SK-N-SH treated with all-trans-retinoic acid at 6 μM for 48 hours (cell line): ENCODE measurements around the gene ASS1.

ENCODE experiments used
- ATAC-seq: fragments of 200-7000 bp; cut with Tn5 transposase; 3 replicates; pipeline ENCODE4 v1.9.1; 2020; ENCODE audit warnings: mild to moderate bottlenecking, moderate library complexity
- ARNTL ChIP-seq: fragments of 450-650 bp; formaldehyde crosslinking; IDR thresholded peaks from 2 replicates; pipeline ENCODE4 v1.5.0; 2020; ENCODE audit warnings: low read depth, mild to moderate bottlenecking, moderate library complexity, borderline replicate concordance
- BACH2 ChIP-seq: fragments of 250-450 bp; sonication (Bioruptor Pico); IDR thresholded peaks from 2 replicates; pipeline ENCODE4 v1.9.0; 2021; ENCODE audit warnings: mild to moderate bottlenecking, borderline replicate concordance
- CSDC2 ChIP-seq: fragments of 250-450 bp; sonication (Bioruptor Pico); IDR thresholded peaks from 2 replicates; pipeline ENCODE4 v1.5.0; 2020; ENCODE audit warnings: mild to moderate bottlenecking, moderate library complexity
- ESRRG ChIP-seq: fragments of 250-450 bp; sonication (Bioruptor Pico); IDR thresholded peaks from 2 replicates; pipeline ENCODE4 v1.6.1; 2021; ENCODE audit warnings: mild to moderate bottlenecking
- ISL1 ChIP-seq: fragments of 250-450 bp; sonication (Bioruptor Pico); IDR thresholded peaks from 2 replicates; pipeline ENCODE4 v2.1.2; 2022; ENCODE audit warnings: mild to moderate bottlenecking, moderate library complexity
- OSR1 ChIP-seq: fragments of 250-450 bp; sonication (Bioruptor Pico); IDR thresholded peaks from 2 replicates; pipeline ENCODE4 v1.8.0; 2022; ENCODE audit warnings: moderate library complexity, mild to moderate bottlenecking, inconsistent platforms
- SNAI2 ChIP-seq: fragments of 250-450 bp; sonication (Bioruptor Pico); IDR thresholded peaks from 2 replicates; pipeline ENCODE4 v1.5.0; 2020; ENCODE audit warnings: mild to moderate bottlenecking, moderate library complexity
- TCF4 ChIP-seq: fragments of 250-450 bp; sonication (Bioruptor Pico); IDR thresholded peaks from 2 replicates; pipeline ENCODE4 v1.8.0; 2021; ENCODE audit warnings: mild to moderate bottlenecking, moderate library complexity, borderline replicate concordance
- ZC3H10 ChIP-seq: fragments of 250-450 bp; sonication (Bioruptor Pico); IDR thresholded peaks from 2 replicates; pipeline ENCODE4 v1.5.1; 2021; ENCODE audit warnings: mild to moderate bottlenecking, moderate library complexity
- ZFP3 ChIP-seq: fragments of 250-450 bp; sonication (Bioruptor Pico); IDR thresholded peaks from 2 replicates; pipeline ENCODE4 v1.5.0; 2020; ENCODE audit warnings: mild to moderate bottlenecking, moderate library complexity
- ZFP30 ChIP-seq: fragments of 450-650 bp; formaldehyde crosslinking; IDR thresholded peaks from 2 replicates; pipeline ENCODE4 v1.5.0; 2022; ENCODE audit warnings: mild to moderate bottlenecking, moderate library complexity
- ZNF565 ChIP-seq: fragments of 450-650 bp; formaldehyde crosslinking; conservative IDR thresholded peaks from 2 replicates; pipeline ENCODE4 v1.5.0; 2020; ENCODE audit warnings: low read depth, mild to moderate bottlenecking, moderate library complexity
- ZNF70 ChIP-seq: fragments of 450-650 bp; formaldehyde crosslinking; IDR thresholded peaks from 2 replicates; pipeline ENCODE4 v1.5.0; 2020; ENCODE audit warnings: mild to moderate bottlenecking, moderate library complexity
- ZNF8 ChIP-seq: fragments of 450-650 bp; formaldehyde crosslinking; IDR thresholded peaks from 2 replicates; pipeline ENCODE4 v1.5.0; 2020; ENCODE audit warnings: mild to moderate bottlenecking, moderate library complexity
- TF ChIP-seq, protein P1 (sequence below): fragments of 250-450 bp; sonication (Bioruptor Pico); IDR thresholded peaks from 2 replicates; pipeline ENCODE4 v1.5.0; 2020; ENCODE audit warnings: mild to moderate bottlenecking, moderate library complexity
- TF ChIP-seq, protein P2 (sequence below): fragments of 250-450 bp; sonication (Bioruptor Pico); IDR thresholded peaks from 2 replicates; pipeline ENCODE4 v1.8.0; 2020; ENCODE audit warnings: mild to moderate bottlenecking, moderate library complexity, borderline replicate concordance
- TF ChIP-seq, protein P3 (sequence below): fragments of 250-450 bp; sonication (Bioruptor Pico); IDR thresholded peaks from 2 replicates; pipeline ENCODE4 v1.5.1; 2021; ENCODE audit warnings: mild to moderate bottlenecking, moderate library complexity
- TF ChIP-seq, protein P4 (sequence below): fragments of 250-450 bp; sonication (Bioruptor Pico); IDR thresholded peaks from 2 replicates; pipeline ENCODE4 v1.5.1; 2020; ENCODE audit warnings: low read depth, mild to moderate bottlenecking, moderate library complexity
- TF ChIP-seq, protein P5 (sequence below): fragments of 250-450 bp; sonication (Bioruptor Pico); IDR thresholded peaks from 2 replicates; pipeline ENCODE4 v1.8.0; 2021; ENCODE audit warnings: low read depth, mild to moderate bottlenecking, moderate library complexity, borderline replicate concordance

The ASS1 gene

DNA sequence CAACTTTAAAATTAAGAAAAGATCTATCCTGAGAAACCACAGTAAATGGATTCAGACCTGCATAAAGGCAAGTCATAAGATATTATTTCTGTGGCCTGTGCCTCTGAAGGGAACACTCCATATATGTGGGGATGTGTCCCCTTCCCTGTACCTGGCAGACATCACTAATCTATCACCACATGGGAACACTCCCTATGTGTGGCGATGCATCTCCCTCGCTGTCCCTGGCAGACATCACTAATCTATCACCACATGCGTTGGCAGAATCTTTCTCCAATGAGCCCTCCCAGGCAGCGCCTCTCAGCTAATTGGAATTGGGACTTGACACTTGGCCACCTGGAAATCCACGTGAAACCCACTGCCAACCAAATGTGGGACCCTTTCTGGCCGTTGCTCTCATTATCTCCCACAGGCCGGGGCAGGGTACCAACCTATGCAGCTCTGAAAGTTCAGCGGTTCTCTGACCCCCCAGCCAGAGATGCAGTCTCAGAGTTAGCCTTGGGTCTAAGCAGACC is 25.2 kb upstream of the ASS1 start (continued):
- TF ChIP-seq, protein P1, sequence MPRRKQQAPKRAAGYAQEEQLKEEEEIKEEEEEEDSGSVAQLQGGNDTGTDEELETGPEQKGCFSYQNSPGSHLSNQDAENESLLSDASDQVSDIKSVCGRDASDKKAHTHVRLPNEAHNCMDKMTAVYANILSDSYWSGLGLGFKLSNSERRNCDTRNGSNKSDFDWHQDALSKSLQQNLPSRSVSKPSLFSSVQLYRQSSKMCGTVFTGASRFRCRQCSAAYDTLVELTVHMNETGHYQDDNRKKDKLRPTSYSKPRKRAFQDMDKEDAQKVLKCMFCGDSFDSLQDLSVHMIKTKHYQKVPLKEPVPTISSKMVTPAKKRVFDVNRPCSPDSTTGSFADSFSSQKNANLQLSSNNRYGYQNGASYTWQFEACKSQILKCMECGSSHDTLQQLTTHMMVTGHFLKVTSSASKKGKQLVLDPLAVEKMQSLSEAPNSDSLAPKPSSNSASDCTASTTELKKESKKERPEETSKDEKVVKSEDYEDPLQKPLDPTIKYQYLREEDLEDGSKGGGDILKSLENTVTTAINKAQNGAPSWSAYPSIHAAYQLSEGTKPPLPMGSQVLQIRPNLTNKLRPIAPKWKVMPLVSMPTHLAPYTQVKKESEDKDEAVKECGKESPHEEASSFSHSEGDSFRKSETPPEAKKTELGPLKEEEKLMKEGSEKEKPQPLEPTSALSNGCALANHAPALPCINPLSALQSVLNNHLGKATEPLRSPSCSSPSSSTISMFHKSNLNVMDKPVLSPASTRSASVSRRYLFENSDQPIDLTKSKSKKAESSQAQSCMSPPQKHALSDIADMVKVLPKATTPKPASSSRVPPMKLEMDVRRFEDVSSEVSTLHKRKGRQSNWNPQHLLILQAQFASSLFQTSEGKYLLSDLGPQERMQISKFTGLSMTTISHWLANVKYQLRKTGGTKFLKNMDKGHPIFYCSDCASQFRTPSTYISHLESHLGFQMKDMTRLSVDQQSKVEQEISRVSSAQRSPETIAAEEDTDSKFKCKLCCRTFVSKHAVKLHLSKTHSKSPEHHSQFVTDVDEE (CRISPR knock-in tag): no peak
- TF ChIP-seq BACH2 (CRISPR knock-in tag): no peak
- no peak for TF ChIP-seq ZNF8 (CRISPR knock-in tag)
- TF ChIP-seq, all 23 proteins: peak for 0

DNA sequence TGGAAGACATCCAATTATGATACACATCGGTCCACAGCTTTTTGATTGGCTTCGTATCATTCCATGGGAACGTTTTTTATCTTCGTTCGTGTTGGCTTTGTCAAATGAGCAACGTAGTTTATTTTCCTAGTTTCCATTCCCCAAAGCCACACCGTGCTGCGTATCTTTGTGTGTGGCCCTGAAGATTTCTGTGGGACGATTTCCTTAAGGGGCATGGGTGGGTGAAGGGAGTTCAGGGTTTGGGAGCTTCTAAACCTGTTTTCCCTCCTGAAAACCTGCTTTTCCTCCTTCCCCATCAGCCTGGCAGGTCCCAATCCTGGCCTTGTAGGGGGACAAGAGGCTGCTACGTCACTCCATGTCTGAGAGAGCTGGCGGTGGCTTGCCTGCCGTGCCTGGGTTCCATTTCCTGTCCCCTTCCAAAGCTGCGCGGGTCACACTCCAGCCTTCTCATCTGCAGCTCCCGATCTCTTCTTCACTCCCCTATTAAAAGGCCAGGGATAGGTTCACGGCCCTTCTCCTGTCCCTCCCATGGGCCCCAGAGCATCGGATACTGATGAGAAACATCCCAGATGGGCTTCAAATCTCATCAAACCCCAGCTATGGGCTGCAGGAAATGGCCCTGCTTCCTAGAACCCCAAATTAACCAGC is 23.5 kb upstream of the ASS1 start:
- TF ChIP-seq, protein P2, sequence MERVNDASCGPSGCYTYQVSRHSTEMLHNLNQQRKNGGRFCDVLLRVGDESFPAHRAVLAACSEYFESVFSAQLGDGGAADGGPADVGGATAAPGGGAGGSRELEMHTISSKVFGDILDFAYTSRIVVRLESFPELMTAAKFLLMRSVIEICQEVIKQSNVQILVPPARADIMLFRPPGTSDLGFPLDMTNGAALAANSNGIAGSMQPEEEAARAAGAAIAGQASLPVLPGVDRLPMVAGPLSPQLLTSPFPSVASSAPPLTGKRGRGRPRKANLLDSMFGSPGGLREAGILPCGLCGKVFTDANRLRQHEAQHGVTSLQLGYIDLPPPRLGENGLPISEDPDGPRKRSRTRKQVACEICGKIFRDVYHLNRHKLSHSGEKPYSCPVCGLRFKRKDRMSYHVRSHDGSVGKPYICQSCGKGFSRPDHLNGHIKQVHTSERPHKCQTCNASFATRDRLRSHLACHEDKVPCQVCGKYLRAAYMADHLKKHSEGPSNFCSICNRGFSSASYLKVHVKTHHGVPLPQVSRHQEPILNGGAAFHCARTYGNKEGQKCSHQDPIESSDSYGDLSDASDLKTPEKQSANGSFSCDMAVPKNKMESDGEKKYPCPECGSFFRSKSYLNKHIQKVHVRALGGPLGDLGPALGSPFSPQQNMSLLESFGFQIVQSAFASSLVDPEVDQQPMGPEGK (CRISPR knock-in tag): no peak
- no peak for TF ChIP-seq BACH2 (CRISPR knock-in tag)
- TF ChIP-seq ZNF70: no peak
- no peak for TF ChIP-seq OSR1 (CRISPR knock-in tag)
- TF ChIP-seq, protein P3, sequence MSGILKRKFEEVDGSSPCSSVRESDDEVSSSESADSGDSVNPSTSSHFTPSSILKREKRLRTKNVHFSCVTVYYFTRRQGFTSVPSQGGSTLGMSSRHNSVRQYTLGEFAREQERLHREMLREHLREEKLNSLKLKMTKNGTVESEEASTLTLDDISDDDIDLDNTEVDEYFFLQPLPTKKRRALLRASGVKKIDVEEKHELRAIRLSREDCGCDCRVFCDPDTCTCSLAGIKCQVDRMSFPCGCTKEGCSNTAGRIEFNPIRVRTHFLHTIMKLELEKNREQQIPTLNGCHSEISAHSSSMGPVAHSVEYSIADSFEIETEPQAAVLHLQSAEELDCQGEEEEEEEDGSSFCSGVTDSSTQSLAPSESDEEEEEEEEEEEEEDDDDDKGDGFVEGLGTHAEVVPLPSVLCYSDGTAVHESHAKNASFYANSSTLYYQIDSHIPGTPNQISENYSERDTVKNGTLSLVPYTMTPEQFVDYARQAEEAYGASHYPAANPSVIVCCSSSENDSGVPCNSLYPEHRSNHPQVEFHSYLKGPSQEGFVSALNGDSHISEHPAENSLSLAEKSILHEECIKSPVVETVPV (CRISPR knock-in tag): no peak
- no peak for TF ChIP-seq SNAI2
- no peak for TF ChIP-seq ARNTL (CRISPR knock-in tag)
- TF ChIP-seq, protein P4, sequence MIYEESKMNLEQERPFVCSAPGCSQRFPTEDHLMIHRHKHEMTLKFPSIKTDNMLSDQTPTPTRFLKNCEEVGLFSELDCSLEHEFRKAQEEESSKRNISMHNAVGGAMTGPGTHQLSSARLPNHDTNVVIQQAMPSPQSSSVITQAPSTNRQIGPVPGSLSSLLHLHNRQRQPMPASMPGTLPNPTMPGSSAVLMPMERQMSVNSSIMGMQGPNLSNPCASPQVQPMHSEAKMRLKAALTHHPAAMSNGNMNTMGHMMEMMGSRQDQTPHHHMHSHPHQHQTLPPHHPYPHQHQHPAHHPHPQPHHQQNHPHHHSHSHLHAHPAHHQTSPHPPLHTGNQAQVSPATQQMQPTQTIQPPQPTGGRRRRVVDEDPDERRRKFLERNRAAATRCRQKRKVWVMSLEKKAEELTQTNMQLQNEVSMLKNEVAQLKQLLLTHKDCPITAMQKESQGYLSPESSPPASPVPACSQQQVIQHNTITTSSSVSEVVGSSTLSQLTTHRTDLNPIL (CRISPR knock-in tag): no peak
- no peak for TF ChIP-seq ZFP3 (CRISPR knock-in tag)
- no peak for TF ChIP-seq ESRRG (CRISPR knock-in tag)
- peak; percentile 58 for ATAC-seq

DNA sequence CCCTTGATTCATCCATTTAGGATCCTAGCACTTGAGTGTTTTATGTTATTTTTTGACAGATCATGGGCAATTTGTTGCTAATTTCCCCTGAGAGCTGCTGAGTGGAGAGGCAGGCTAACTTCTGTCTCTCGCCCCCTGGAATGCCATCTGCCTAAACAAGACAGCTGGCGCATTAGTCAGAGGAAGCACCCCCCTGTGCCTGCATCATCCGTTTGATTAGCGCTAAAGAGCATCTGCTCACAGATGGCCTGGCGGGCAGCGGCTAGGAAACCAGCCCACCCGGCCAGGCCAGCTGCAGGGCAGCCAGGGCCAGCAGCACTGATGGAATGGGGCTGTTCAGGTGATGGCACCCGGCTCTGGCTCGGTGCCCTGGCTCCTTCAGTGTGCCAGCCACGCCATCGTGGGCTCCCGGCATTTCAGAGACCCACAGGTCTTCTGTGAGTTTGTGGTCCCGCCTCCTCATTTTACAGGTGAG is 22.9 kb upstream of the ASS1 start:
- peak; percentile 79 for ATAC-seq
- no peak for TF ChIP-seq OSR1 (CRISPR knock-in tag)
- TF ChIP-seq ZNF565: peak; percentile 66; the same call in 1 of the 2 replicates
- no peak for TF ChIP-seq BACH2 (CRISPR knock-in tag)
- no peak for TF ChIP-seq ZFP30 (CRISPR knock-in tag)
- TF ChIP-seq, protein P3 (CRISPR knock-in tag): peak; percentile 24; the same call in 1 of the 2 replicates
- TF ChIP-seq, protein P4 (CRISPR knock-in tag): no peak; the same call in 1 of the 2 replicates
- TF ChIP-seq, protein P1 (CRISPR knock-in tag): peak; percentile 98
- no peak for TF ChIP-seq CSDC2 (CRISPR knock-in tag)
- peak; percentile 72 for TF ChIP-seq ISL1 (CRISPR knock-in tag)
- peak; percentile 99 for TF ChIP-seq TCF4 (CRISPR knock-in tag)
- TF ChIP-seq, protein P5, sequence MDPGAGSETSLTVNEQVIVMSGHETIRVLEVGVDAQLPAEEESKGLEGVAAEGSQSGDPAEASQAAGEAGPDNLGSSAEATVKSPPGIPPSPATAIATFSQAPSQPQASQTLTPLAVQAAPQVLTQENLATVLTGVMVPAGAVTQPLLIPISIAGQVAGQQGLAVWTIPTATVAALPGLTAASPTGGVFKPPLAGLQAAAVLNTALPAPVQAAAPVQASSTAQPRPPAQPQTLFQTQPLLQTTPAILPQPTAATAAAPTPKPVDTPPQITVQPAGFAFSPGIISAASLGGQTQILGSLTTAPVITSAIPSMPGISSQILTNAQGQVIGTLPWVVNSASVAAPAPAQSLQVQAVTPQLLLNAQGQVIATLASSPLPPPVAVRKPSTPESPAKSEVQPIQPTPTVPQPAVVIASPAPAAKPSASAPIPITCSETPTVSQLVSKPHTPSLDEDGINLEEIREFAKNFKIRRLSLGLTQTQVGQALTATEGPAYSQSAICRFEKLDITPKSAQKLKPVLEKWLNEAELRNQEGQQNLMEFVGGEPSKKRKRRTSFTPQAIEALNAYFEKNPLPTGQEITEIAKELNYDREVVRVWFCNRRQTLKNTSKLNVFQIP (CRISPR knock-in tag): no peak
- TF ChIP-seq ZC3H10 (CRISPR knock-in tag): no peak
